Measurements from ENCODE around the gene CACNA1C.

The CACNA1C gene

GRCh38 chr12:2615665-2616402 lies 563.0 kb downstream of the CACNA1C start:
- DNase-seq: no peak

GRCh38 chr12:2616763-2617162 lies 564.0 kb downstream of the CACNA1C start:
- DNase-seq: no peak

GRCh38 chr12:2617365-2617764 lies 564.6 kb downstream of the CACNA1C start:
- no peak for DNase-seq

- DNase-seq: no peak
Measured at GRCh38 chr12:2618291-2618995, 565.7 kb downstream of the CACNA1C start.

- DNase-seq: no peak
Measured at GRCh38 chr12:2619136-2619535, 566.3 kb downstream of the CACNA1C start.

- DNase-seq: no peak
Measured at GRCh38 chr12:2622460-2622859, 569.7 kb downstream of the CACNA1C start.

GRCh38 chr12:2623472-2623871 lies 570.7 kb downstream of the CACNA1C start:
- DNase-seq: no peak

GRCh38 chr12:2624543-2625288 lies 571.9 kb downstream of the CACNA1C start:
- no peak for DNase-seq

- DNase-seq: no peak
Measured at GRCh38 chr12:2625289-2625612, 572.5 kb downstream of the CACNA1C start.

GRCh38 chr12:2627076-2627834 lies 574.5 kb downstream of the CACNA1C start:
- no peak for DNase-seq

GRCh38 chr12:2627835-2628191 lies 575.0 kb downstream of the CACNA1C start:
- no peak for DNase-seq

- no peak for DNase-seq
Measured at GRCh38 chr12:2628401-2628800, 575.6 kb downstream of the CACNA1C start.

- no peak for DNase-seq
Measured at GRCh38 chr12:2629051-2629450, 576.3 kb downstream of the CACNA1C start.

- DNase-seq: no peak
Measured at GRCh38 chr12:2631653-2632350, 579.0 kb downstream of the CACNA1C start.

GRCh38 chr12:2633176-2633824 lies 580.5 kb downstream of the CACNA1C start:
- DNase-seq: no peak

- DNase-seq: no peak
Measured at GRCh38 chr12:2633825-2634200, 581.0 kb downstream of the CACNA1C start.

GRCh38 chr12:2634471-2634870 lies 581.7 kb downstream of the CACNA1C start:
- DNase-seq: no peak

GRCh38 chr12:2636741-2637340 lies 584.1 kb downstream of the CACNA1C start:
- DNase-seq: no peak

- no peak for DNase-seq
Measured at GRCh38 chr12:2637371-2637770, 584.6 kb downstream of the CACNA1C start.

GRCh38 chr12:2638273-2639019 lies 585.7 kb downstream of the CACNA1C start:
- DNase-seq: no peak

- DNase-seq: no peak
Measured at GRCh38 chr12:2639020-2639298, 586.2 kb downstream of the CACNA1C start.

Data from stimulated activated CD4-positive, alpha-beta T cell treated with anti-CD3 and anti-CD28 coated beads, Interleukin-4, amount 100 ng/mL, for 1 hour (primary cell).